ENCODE results near the gene SLC12A2. TPM values are rescaled to one million over a fixed set of nuclear protein-coding genes. Genes with fewer than 3 reads are reported as not detected.

Gene SLC12A2
- total and polyA plus RNA-seq, 9 of the 15 experiments (the other 6 are each of a cell fraction or from before 2014, with no cell fraction given) = 5.1 to 20.3 (median 12.6) TPM

DNA sequence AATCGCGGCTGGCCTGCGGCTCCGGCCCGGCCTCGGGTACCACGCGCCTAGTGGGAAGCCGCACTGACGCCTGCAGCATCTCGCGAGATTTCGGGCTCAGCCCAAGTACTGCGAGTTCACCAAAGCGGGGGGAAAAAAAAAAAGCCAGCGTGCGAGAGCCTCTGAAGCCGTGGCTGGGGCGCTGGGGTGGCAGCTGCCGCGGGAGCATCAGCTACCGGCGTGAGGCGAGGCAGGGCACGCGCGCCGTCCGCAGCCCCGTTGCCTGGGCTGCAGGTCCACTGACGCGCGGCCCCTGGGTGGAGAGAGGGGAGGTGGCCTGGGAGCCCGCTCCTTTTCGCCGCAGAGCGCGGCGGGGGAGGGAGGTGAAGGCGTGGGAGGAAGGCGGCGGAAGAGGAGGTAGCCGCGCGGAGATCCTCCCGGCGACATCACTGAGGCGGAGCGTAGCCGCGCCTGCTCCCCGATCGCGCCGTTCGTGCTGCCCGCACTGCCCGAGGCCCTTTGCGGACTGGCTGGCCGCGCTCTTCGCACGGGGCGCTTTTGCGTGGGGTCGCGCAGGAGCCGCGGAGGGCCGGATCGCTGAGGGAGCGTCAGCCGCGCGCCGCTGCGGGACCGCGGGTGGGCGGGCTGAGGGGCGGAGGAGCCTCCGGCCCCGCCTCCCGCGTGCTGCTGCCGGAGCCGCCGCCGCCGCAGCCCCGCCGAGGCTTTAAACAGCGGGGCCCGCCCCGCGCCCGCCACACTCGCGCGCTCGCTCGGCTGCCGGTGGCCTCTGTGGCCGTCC, at the start of gene SLC12A2 (continued):
- TF ChIP-seq TEAD1 (CRISPR knock-in tag; IDR thresholded peaks at IDR 0.05) (peak in 1 of 2 experiments; percentile 82; a peak in 2 of 4 replicates), ZNF280B (CRISPR knock-in tag; IDR thresholded peaks at IDR 0.05) (no peak), ZFP36 (IDR thresholded peaks at IDR 0.05; ENCODE audit: low read depth, low read length, partially characterized antibody) (no peak), ZNF124 (CRISPR knock-in tag; IDR thresholded peaks at IDR 0.05) (no peak), SFPQ (IDR thresholded peaks at IDR 0.05; ENCODE audit: low read depth, low read length) (no peak), ZNF586 (CRISPR knock-in tag; conservative IDR thresholded peaks at IDR 0.05) (no peak), MCM5 (IDR thresholded peaks at IDR 0.05; ENCODE audit: low read depth) (no peak)
- TF ChIP-seq, protein P1, sequence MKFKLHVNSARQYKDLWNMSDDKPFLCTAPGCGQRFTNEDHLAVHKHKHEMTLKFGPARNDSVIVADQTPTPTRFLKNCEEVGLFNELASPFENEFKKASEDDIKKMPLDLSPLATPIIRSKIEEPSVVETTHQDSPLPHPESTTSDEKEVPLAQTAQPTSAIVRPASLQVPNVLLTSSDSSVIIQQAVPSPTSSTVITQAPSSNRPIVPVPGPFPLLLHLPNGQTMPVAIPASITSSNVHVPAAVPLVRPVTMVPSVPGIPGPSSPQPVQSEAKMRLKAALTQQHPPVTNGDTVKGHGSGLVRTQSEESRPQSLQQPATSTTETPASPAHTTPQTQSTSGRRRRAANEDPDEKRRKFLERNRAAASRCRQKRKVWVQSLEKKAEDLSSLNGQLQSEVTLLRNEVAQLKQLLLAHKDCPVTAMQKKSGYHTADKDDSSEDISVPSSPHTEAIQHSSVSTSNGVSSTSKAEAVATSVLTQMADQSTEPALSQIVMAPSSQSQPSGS (CRISPR knock-in tag; IDR thresholded peaks at IDR 0.05) = no peak
- TF ChIP-seq, protein P2, sequence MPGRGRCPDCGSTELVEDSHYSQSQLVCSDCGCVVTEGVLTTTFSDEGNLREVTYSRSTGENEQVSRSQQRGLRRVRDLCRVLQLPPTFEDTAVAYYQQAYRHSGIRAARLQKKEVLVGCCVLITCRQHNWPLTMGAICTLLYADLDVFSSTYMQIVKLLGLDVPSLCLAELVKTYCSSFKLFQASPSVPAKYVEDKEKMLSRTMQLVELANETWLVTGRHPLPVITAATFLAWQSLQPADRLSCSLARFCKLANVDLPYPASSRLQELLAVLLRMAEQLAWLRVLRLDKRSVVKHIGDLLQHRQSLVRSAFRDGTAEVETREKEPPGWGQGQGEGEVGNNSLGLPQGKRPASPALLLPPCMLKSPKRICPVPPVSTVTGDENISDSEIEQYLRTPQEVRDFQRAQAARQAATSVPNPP (IDR thresholded peaks at IDR 0.05; ENCODE audit: borderline replicate concordance, insufficient read depth, insufficient read length) = no peak
- TF ChIP-seq, protein P3, sequence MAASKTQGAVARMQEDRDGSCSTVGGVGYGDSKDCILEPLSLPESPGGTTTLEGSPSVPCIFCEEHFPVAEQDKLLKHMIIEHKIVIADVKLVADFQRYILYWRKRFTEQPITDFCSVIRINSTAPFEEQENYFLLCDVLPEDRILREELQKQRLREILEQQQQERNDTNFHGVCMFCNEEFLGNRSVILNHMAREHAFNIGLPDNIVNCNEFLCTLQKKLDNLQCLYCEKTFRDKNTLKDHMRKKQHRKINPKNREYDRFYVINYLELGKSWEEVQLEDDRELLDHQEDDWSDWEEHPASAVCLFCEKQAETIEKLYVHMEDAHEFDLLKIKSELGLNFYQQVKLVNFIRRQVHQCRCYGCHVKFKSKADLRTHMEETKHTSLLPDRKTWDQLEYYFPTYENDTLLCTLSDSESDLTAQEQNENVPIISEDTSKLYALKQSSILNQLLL (CRISPR knock-in tag; IDR thresholded peaks at IDR 0.05; ENCODE audit: borderline replicate concordance) = no peak
- TF ChIP-seq, protein P4, sequence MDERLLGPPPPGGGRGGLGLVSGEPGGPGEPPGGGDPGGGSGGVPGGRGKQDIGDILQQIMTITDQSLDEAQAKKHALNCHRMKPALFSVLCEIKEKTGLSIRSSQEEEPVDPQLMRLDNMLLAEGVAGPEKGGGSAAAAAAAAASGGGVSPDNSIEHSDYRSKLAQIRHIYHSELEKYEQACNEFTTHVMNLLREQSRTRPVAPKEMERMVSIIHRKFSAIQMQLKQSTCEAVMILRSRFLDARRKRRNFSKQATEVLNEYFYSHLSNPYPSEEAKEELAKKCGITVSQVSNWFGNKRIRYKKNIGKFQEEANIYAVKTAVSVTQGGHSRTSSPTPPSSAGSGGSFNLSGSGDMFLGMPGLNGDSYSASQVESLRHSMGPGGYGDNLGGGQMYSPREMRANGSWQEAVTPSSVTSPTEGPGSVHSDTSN (CRISPR knock-in tag; IDR thresholded peaks at IDR 0.05; ENCODE audit: low read depth) = no peak
- TF ChIP-seq, protein P4 (tag; conservative IDR thresholded peaks at IDR 0.05; ENCODE audit: low read depth) = no peak
- TF ChIP-seq, protein P5, sequence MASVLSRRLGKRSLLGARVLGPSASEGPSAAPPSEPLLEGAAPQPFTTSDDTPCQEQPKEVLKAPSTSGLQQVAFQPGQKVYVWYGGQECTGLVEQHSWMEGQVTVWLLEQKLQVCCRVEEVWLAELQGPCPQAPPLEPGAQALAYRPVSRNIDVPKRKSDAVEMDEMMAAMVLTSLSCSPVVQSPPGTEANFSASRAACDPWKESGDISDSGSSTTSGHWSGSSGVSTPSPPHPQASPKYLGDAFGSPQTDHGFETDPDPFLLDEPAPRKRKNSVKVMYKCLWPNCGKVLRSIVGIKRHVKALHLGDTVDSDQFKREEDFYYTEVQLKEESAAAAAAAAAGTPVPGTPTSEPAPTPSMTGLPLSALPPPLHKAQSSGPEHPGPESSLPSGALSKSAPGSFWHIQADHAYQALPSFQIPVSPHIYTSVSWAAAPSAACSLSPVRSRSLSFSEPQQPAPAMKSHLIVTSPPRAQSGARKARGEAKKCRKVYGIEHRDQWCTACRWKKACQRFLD (CRISPR knock-in tag; IDR thresholded peaks at IDR 0.05) = no peak
